HEK293 (cell line): ENCODE results near the gene LRRC59.

Source experiments
- GFI1B ChIP-seq: fragments of 450-650 bp; formaldehyde crosslinking; IDR thresholded peaks from 2 replicates; pipeline ENCODE4 v1.5.1; 2016; ENCODE audit warnings: missing biosample characterization, missing genetic modification characterization
- KLF7 ChIP-seq: fragments of 450-650 bp; formaldehyde crosslinking; IDR thresholded peaks from 2 replicates; pipeline ENCODE4 v1.5.1; 2016; ENCODE audit warnings: missing biosample characterization, missing genetic modification characterization, borderline replicate concordance
- PATZ1 ChIP-seq: fragments of 450-650 bp; formaldehyde crosslinking; IDR thresholded peaks from 2 replicates; pipeline ENCODE4 v1.5.1; 2016; ENCODE audit warnings: missing biosample characterization, missing genetic modification characterization
- RBAK ChIP-seq: fragments of 450-650 bp; formaldehyde crosslinking; IDR thresholded peaks from 2 replicates; pipeline ENCODE4 v1.5.1; 2016; ENCODE audit warnings: missing biosample characterization, missing genetic modification characterization
- SALL2 ChIP-seq: fragments of 450-650 bp; formaldehyde crosslinking; IDR thresholded peaks from 2 replicates; pipeline ENCODE4 v1.5.0; 2017; ENCODE audit warnings: missing biosample characterization, mild to moderate bottlenecking, missing genetic modification characterization, borderline replicate concordance
- SP7 ChIP-seq: fragments of 450-650 bp; formaldehyde crosslinking; IDR thresholded peaks from 2 replicates; pipeline ENCODE4 v1.5.1; 2016; ENCODE audit warnings: missing biosample characterization, missing genetic modification characterization
- TRIM28 ChIP-seq: IDR thresholded peaks from 2 replicates; pipeline ENCODE4 v1.6.1; 2011; ENCODE audit warnings: low read length, control low read depth, borderline replicate concordance
- YY1 ChIP-seq: fragments of 450-650 bp; formaldehyde crosslinking; IDR thresholded peaks from 2 replicates; pipeline ENCODE4 v1.5.1; 2018; ENCODE audit warnings: missing biosample characterization, missing genetic modification characterization
- ZBTB20 ChIP-seq: fragments of 450-650 bp; formaldehyde crosslinking; IDR thresholded peaks from 2 replicates; pipeline ENCODE4 v1.5.1; 2016; ENCODE audit warnings: missing biosample characterization, missing genetic modification characterization
- ZBTB48 ChIP-seq: fragments of 450-650 bp; formaldehyde crosslinking; IDR thresholded peaks from 2 replicates; pipeline ENCODE4 v1.5.1; 2016; ENCODE audit warnings: missing biosample characterization, missing genetic modification characterization
- ZBTB7A ChIP-seq: fragments of 450-650 bp; formaldehyde crosslinking; IDR thresholded peaks from 2 replicates; pipeline ENCODE4 v1.5.1; 2016; ENCODE audit warnings: low read depth, missing biosample characterization, missing genetic modification characterization
- ZBTB8A ChIP-seq: fragments of 450-650 bp; formaldehyde crosslinking; IDR thresholded peaks from 2 replicates; pipeline ENCODE4 v1.5.1; 2016; ENCODE audit warnings: missing biosample characterization, missing genetic modification characterization
- ZFHX2 ChIP-seq: fragments of 450-650 bp; formaldehyde crosslinking; conservative IDR thresholded peaks from 2 replicates; pipeline ENCODE4 v1.5.1; 2016; ENCODE audit warnings: missing biosample characterization, missing genetic modification characterization
- ZFP3 ChIP-seq: fragments of 450-650 bp; formaldehyde crosslinking; IDR thresholded peaks from 2 replicates; pipeline ENCODE4 v1.5.1; 2016; ENCODE audit warnings: low read depth, missing biosample characterization, missing genetic modification characterization
- ZFP41 ChIP-seq: fragments of 450-650 bp; formaldehyde crosslinking; IDR thresholded peaks from 2 replicates; pipeline ENCODE4 v1.5.1; 2016; ENCODE audit warnings: missing biosample characterization, missing genetic modification characterization, borderline replicate concordance
- ZNF133 ChIP-seq: fragments of 450-650 bp; formaldehyde crosslinking; IDR thresholded peaks from 2 replicates; pipeline ENCODE4 v1.5.1; 2016; ENCODE audit warnings: missing biosample characterization, missing genetic modification characterization
- ZNF157 ChIP-seq: fragments of 450-650 bp; formaldehyde crosslinking; IDR thresholded peaks from 2 replicates; pipeline ENCODE4 v1.5.1; 2016; ENCODE audit warnings: missing biosample characterization, missing genetic modification characterization
- ZNF223 ChIP-seq: fragments of 450-650 bp; formaldehyde crosslinking; IDR thresholded peaks from 2 replicates; pipeline ENCODE4 v1.5.1; 2016; ENCODE audit warnings: missing biosample characterization, missing genetic modification characterization
- ZNF23 ChIP-seq: fragments of 450-650 bp; formaldehyde crosslinking; IDR thresholded peaks from 2 replicates; pipeline ENCODE4 v1.5.1; 2016; ENCODE audit warnings: missing biosample characterization, missing genetic modification characterization, borderline replicate concordance
- ZNF24 ChIP-seq: fragments of 450-650 bp; formaldehyde crosslinking; IDR thresholded peaks from 2 replicates; pipeline ENCODE4 v1.5.1; 2016; ENCODE audit warnings: missing biosample characterization, missing genetic modification characterization
- ZNF280D ChIP-seq: fragments of 450-650 bp; formaldehyde crosslinking; IDR thresholded peaks from 2 replicates; pipeline ENCODE4 v1.5.1; 2016; ENCODE audit warnings: missing biosample characterization, missing genetic modification characterization
- ZNF335 ChIP-seq: fragments of 450-650 bp; formaldehyde crosslinking; conservative IDR thresholded peaks from 2 replicates; pipeline ENCODE4 v1.5.1; 2016; ENCODE audit warnings: missing biosample characterization, missing genetic modification characterization
- ZNF37A ChIP-seq: fragments of 450-650 bp; IDR thresholded peaks from 2 replicates; pipeline ENCODE4 v1.5.1; 2018; ENCODE audit warnings: missing biosample characterization, missing genetic modification characterization
- ZNF416 ChIP-seq: fragments of 450-650 bp; formaldehyde crosslinking; IDR thresholded peaks from 2 replicates; pipeline ENCODE4 v1.5.1; 2016; ENCODE audit warnings: missing biosample characterization, missing genetic modification characterization
- ZNF426 ChIP-seq: fragments of 450-650 bp; formaldehyde crosslinking; IDR thresholded peaks from 2 replicates; pipeline ENCODE4 v1.5.1; 2017; ENCODE audit warnings: missing biosample characterization, missing genetic modification characterization, mild to moderate bottlenecking, inconsistent platforms, moderate library complexity
- ZNF473 ChIP-seq: fragments of 450-650 bp; formaldehyde crosslinking; IDR thresholded peaks from 2 replicates; pipeline ENCODE4 v1.5.1; 2017; ENCODE audit warnings: missing biosample characterization, missing genetic modification characterization
- ZNF561 ChIP-seq: fragments of 450-650 bp; IDR thresholded peaks from 2 replicates; pipeline ENCODE4 v1.5.1; 2018; ENCODE audit warnings: missing biosample characterization, missing genetic modification characterization, borderline replicate concordance
- ZNF571 ChIP-seq: fragments of 450-650 bp; formaldehyde crosslinking; IDR thresholded peaks from 2 replicates; pipeline ENCODE4 v1.5.0; 2017; ENCODE audit warnings: missing biosample characterization, missing genetic modification characterization
- ZNF621 ChIP-seq: fragments of 450-650 bp; formaldehyde crosslinking; IDR thresholded peaks from 2 replicates; pipeline ENCODE4 v1.5.1; 2017; ENCODE audit warnings: missing biosample characterization, missing genetic modification characterization
- ZNF623 ChIP-seq: fragments of 450-650 bp; formaldehyde crosslinking; IDR thresholded peaks from 2 replicates; pipeline ENCODE4 v1.5.1; 2016; ENCODE audit warnings: missing biosample characterization, missing genetic modification characterization
- ZNF658 ChIP-seq: fragments of 450-650 bp; formaldehyde crosslinking; IDR thresholded peaks from 2 replicates; pipeline ENCODE4; 2016; ENCODE audit warnings: missing biosample characterization, missing genetic modification characterization
- ZNF664 ChIP-seq: fragments of 450-650 bp; formaldehyde crosslinking; IDR thresholded peaks from 2 replicates; pipeline ENCODE4 v1.5.1; 2016; ENCODE audit warnings: missing biosample characterization, missing genetic modification characterization
- ZNF768 ChIP-seq: fragments of 450-650 bp; formaldehyde crosslinking; IDR thresholded peaks from 2 replicates; pipeline ENCODE4 v1.5.1; 2018; ENCODE audit warnings: missing biosample characterization, mild to moderate bottlenecking, missing genetic modification characterization
- ZNF776 ChIP-seq: fragments of 450-650 bp; formaldehyde crosslinking; IDR thresholded peaks from 2 replicates; pipeline ENCODE4 v1.5.0; 2017; ENCODE audit warnings: missing biosample characterization, missing genetic modification characterization, borderline replicate concordance
- ZNF777 ChIP-seq: fragments of 450-650 bp; formaldehyde crosslinking; IDR thresholded peaks from 2 replicates; pipeline ENCODE4 v1.5.1; 2017; ENCODE audit warnings: missing biosample characterization, missing genetic modification characterization, borderline replicate concordance
- ZNF792 ChIP-seq: fragments of 450-650 bp; formaldehyde crosslinking; IDR thresholded peaks from 2 replicates; pipeline ENCODE4 v1.5.1; 2016; ENCODE audit warnings: missing biosample characterization, missing genetic modification characterization
- ZNF843 ChIP-seq: fragments of 450-650 bp; formaldehyde crosslinking; IDR thresholded peaks from 2 replicates; pipeline ENCODE4 v1.5.1; 2016; ENCODE audit warnings: missing biosample characterization, missing genetic modification characterization
- ZXDB ChIP-seq: fragments of 450-650 bp; formaldehyde crosslinking; IDR thresholded peaks from 2 replicates; pipeline ENCODE4 v1.5.1; 2016; ENCODE audit warnings: missing biosample characterization, missing genetic modification characterization

Gene LRRC59

GRCh38 chr17:50372758-50373556, 24.4 kb downstream of the LRRC59 start, which contains the start of the genes EME1 and MRPL27 (continued):
- TF ChIP-seq ZNF157 (tag by site-specific recombination), result no peak; the same call in 1 of the 2 replicates
- TF ChIP-seq ZNF426 (tag by site-specific recombination), result no peak
- TF ChIP-seq ZNF843, result 0 out of 2 replicates have a peak, but pooled peaks have one; percentile 34
- TF ChIP-seq ZBTB7A (tag by site-specific recombination), result peak; percentile 66; the same call in 1 of the 2 replicates
- no peak for TF ChIP-seq ZNF571 (tag by site-specific recombination)
- TF ChIP-seq ZNF776 (tag by site-specific recombination), result no peak
- no peak for TF ChIP-seq ZNF23 (tag by site-specific recombination)
- 0 out of 2 replicates have a peak, but pooled peaks have one; percentile 16 for TF ChIP-seq ZNF280D (tag by site-specific recombination)
- no peak for TF ChIP-seq ZNF473 (tag by site-specific recombination)
- peak; percentile 52; the same call in 1 of the 2 replicates for TF ChIP-seq ZBTB20
- TF ChIP-seq ZNF37A, result no peak
- TF ChIP-seq KLF7, result peak; percentile 92
- TF ChIP-seq ZNF621 (tag by site-specific recombination), result no peak
- TF ChIP-seq TRIM28, result peak; percentile 77
- TF ChIP-seq ZNF658 (tag by site-specific recombination), result no peak
- TF ChIP-seq ZNF133 (tag by site-specific recombination), result no peak
- peak; percentile 17; the same call in 1 of the 2 replicates for TF ChIP-seq ZNF777 (tag by site-specific recombination)
- TF ChIP-seq ZNF664, result no peak
- TF ChIP-seq ZNF623 (tag by site-specific recombination), result peak; percentile 20; the same call in 1 of the 2 replicates
- TF ChIP-seq ZNF416 (tag by site-specific recombination), result no peak
- TF ChIP-seq ZNF561 (tag by site-specific recombination), result peak; percentile 54; the same call in 1 of the 2 replicates
- TF ChIP-seq ZNF792 (tag by site-specific recombination), result no peak
- no peak for TF ChIP-seq ZNF768
- peak; percentile 73 for TF ChIP-seq PATZ1 (tag by site-specific recombination)
- TF ChIP-seq GFI1B (tag by site-specific recombination), result no peak
- peak; percentile 99 for TF ChIP-seq ZNF335 (tag by site-specific recombination)
- TF ChIP-seq ZFHX2 (tag by site-specific recombination), result peak; percentile 73
- peak; percentile 87; the same call in 1 of the 2 replicates for TF ChIP-seq ZNF24 (tag by site-specific recombination)
- TF ChIP-seq ZNF223, result no peak
- TF ChIP-seq ZFP41 (tag by site-specific recombination), result no peak
- no peak for TF ChIP-seq SALL2 (tag by site-specific recombination)
- TF ChIP-seq YY1 (tag by site-specific recombination), result peak; percentile 95
- peak; percentile 91 for TF ChIP-seq SP7
- no peak for TF ChIP-seq RBAK (tag by site-specific recombination)
- peak; percentile 97 for TF ChIP-seq ZXDB (tag by site-specific recombination)
- TF ChIP-seq ZFP3 (tag by site-specific recombination), result no peak
- TF ChIP-seq ZBTB48 (tag by site-specific recombination), result peak; percentile 67; the same call in 1 of the 2 replicates
- peak; percentile 50; the same call in 1 of the 2 replicates for TF ChIP-seq ZBTB8A (tag by site-specific recombination)
